Measurements from ENCODE around the gene LAPTM4A. TPM values are rescaled to one million over a fixed set of nuclear protein-coding genes. Genes with fewer than 3 reads are reported as not detected.
A peak's percentile ranks its signal among the peaks of the same experiment; 100 is the strongest.
"Not testable (repeated sequence)": the region's sequence is repeated elsewhere in the genome, so short reads cannot be mapped to it uniquely, and the experiment has no call there.

LAPTM4A gene
- total RNA-seq, 1 donor from 2014 or later: 227 TPM

- peak; percentile 73 for DNase-seq (ENCODE audit: low spot score)
Measured at GRCh38 chr2:20050646-20051531, 539 bp downstream of the LAPTM4A start.

- DNase-seq (ENCODE audit: low spot score): no peak
Measured at GRCh38 chr2:20050104-20050645, 1.3 kb downstream of the LAPTM4A start.

- no peak for DNase-seq (ENCODE audit: low spot score)
Measured at GRCh38 chr2:20049637-20050036, 1.8 kb downstream of the LAPTM4A start.

GRCh38 chr2:20048488-20049448 is 2.7 kb downstream of the LAPTM4A start:
- DNase-seq (ENCODE audit: low spot score): no peak

GRCh38 chr2:20045712-20046292 is 5.6 kb downstream of the LAPTM4A start:
- not testable (repeated sequence) for DNase-seq (ENCODE audit: low spot score)

- no peak for DNase-seq (ENCODE audit: low spot score)
Measured at GRCh38 chr2:20044778-20045177, 6.7 kb downstream of the LAPTM4A start.

GRCh38 chr2:20042531-20042930 is 8.9 kb downstream of the LAPTM4A start:
- DNase-seq (ENCODE audit: low spot score): no peak

GRCh38 chr2:20040489-20041172 is 10.8 kb downstream of the LAPTM4A start:
- DNase-seq (ENCODE audit: low spot score): no peak

- DNase-seq (ENCODE audit: low spot score): no peak
Measured at GRCh38 chr2:20037660-20038059, 13.8 kb downstream of the LAPTM4A start.

- DNase-seq (ENCODE audit: low spot score): no peak
Measured at GRCh38 chr2:20035955-20036666, 15.3 kb downstream of the LAPTM4A start.

GRCh38 chr2:20034821-20035220 is 16.6 kb downstream of the LAPTM4A start:
- no peak for DNase-seq (ENCODE audit: low spot score)

GRCh38 chr2:20034218-20034617 is 17.2 kb downstream of the LAPTM4A start:
- DNase-seq (ENCODE audit: low spot score): no peak

GRCh38 chr2:20033322-20033721 is 18.1 kb downstream of the LAPTM4A start:
- DNase-seq (ENCODE audit: low spot score): no peak

GRCh38 chr2:20030224-20030623 is 21.2 kb downstream of the LAPTM4A start:
- DNase-seq (ENCODE audit: low spot score): no peak

GRCh38 chr2:20027705-20028434 is 23.6 kb downstream of the LAPTM4A start:
- DNase-seq (ENCODE audit: low spot score): no peak

GRCh38 chr2:20027260-20027677 is 24.2 kb downstream of the LAPTM4A start:
- DNase-seq (ENCODE audit: low spot score): no peak

- DNase-seq (ENCODE audit: low spot score): no peak
Measured at GRCh38 chr2:20025065-20025786, 26.2 kb downstream of the LAPTM4A start.

GRCh38 chr2:20023688-20024087 is 27.7 kb downstream of the LAPTM4A start:
- DNase-seq (ENCODE audit: low spot score): no peak

GRCh38 chr2:20021405-20022009 is 29.9 kb downstream of the LAPTM4A start:
- DNase-seq (ENCODE audit: low spot score): no peak

All from ureter (tissue), 1 donor.